Upper lobe of left lung (tissue), 4 donors: ENCODE data around the gene ERI3.

Source experiments
- CTCF ChIP-seq, 6 experiments: fragments of 450-650 bp in 4 of 6; fragments of 200-600 bp in 2 of 6; sonication (generic) in 2 of 6; IDR thresholded peaks; one replicate each; pipeline ENCODE4 v1.5.1; 2016 to 2019; ENCODE audit warnings: antibody characterized with exemption in 6 of 6
- EP300 ChIP-seq, 4 donors: sonication (generic); formaldehyde crosslinking; IDR thresholded peaks; one replicate each; pipeline ENCODE4 v1.5.1; 2017; ENCODE audit warnings: antibody characterized with exemption in 4 of 4, control low read depth in 2 of 4

- TF ChIP-seq CTCF (IDR thresholded peaks at IDR 0.05), result no peak
- no peak for TF ChIP-seq EP300 (IDR thresholded peaks at IDR 0.05)
These were observed 687 bp upstream of the ERI3 start for GRCh38 chr1:44355582-44356305.
